ENCODE measurements around the gene PTPA.
"Not testable (repeated sequence)": the region's sequence is repeated elsewhere in the genome, so short reads cannot be mapped to it uniquely, and the experiment has no call there.

PTPA gene

DNA sequence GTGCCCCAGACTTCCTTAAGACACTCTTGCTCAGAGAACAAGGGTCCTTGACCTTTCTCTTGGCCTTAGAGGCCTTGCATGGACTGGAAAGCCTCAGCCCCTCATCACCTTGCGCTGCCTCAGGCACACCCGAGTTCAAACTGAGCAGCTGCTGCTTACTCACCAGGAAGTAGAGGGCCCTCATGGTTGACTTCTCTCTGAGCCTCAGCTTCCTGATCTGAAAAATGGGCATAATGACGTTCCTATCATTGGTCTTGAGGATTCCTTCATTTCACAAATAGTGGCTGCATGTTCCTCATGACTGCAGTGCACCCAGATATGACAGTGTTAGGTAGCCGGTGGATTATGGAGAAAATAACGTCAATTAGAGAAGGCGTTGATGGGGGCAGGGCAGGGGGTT lies 38.2 kb downstream of the PTPA start:
- in situ Hi-C loops (cut with MboI; ENCODE audit: low sequenced_read_pairs): loop anchor here (25.0 kb wide), 1 partner anchor 463 kb away; the partner anchor contains the start of gene C9orf50

DNA sequence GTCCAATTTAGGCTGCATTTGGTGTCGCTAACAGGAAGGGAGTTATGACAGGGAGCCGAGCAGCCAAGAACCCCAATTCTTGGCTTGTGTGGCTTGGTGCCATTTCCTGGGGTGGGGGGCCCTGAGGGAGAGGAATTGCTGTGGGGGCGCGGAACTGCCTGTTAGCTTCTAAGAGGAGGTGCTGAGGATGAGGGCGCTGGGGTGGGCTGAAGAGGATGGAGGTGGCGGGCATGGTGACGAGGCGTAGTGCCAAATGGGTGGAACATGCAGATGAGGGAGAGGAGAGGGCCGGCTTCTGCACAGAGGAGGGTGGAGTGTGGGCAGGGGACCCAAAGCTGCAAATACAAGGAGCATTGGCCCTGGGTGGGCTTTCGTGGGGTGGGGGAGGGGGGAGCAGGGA lies 38.9 kb downstream of the PTPA start:
- in situ Hi-C loops (cut with MboI; ENCODE audit: low sequenced_read_pairs): no loop called here

DNA sequence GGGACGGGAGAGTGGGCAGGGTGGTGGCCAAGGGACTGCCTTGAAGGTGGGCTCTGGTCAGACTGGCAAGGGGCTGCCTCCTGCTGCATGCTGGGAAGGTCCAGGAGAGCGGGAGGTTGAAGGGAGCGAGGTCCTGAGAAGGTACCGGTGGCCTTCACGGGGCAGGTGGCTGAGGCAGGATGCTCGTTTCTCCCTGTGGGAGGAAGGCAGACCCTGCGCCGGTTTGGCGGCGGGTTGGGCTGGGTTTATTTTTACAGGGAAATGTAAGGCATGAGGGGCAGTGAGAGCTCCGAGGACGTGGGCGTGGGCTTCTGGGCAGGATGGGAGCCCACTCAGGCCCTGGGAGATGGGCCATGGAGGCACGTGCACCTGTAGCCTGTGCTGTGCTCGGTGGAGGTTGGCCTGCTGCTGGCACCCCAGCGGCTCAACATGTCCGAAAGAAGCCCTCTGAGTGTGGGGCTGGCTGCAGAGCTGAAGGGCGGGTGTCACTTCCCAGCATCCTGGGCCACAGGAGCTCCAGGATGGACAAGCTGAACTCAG lies 39.5 kb downstream of the PTPA start:
- in situ Hi-C loops (cut with MboI; ENCODE audit: low sequenced_read_pairs): no loop called here

DNA sequence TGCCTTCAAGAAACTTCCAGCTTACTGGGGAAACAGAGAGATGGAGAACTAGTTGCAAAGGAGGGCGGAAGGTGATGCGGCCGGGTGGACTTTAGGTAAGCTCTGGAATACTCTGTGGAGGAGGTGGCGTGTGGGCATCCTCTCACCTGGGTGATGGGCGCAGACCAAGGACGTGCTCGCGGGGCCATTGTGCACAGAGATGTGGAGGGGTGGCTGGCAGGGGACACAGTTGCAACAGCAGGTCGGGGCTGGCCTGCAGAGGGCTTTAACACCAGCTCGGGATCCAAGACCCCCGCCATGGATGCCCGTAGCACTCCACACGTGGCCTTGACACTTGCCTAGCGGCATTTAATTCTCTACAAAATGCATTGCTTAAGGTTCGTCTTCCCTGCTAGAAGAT lies 40.3 kb downstream of the PTPA start:
- in situ Hi-C loops (cut with MboI; ENCODE audit: low sequenced_read_pairs): no loop called here

GRCh38 chr9:129154866-129155477 lies 43.8 kb downstream of the PTPA start:
- in situ Hi-C loops (cut with MboI; ENCODE audit: low sequenced_read_pairs): no loop called here

DNA sequence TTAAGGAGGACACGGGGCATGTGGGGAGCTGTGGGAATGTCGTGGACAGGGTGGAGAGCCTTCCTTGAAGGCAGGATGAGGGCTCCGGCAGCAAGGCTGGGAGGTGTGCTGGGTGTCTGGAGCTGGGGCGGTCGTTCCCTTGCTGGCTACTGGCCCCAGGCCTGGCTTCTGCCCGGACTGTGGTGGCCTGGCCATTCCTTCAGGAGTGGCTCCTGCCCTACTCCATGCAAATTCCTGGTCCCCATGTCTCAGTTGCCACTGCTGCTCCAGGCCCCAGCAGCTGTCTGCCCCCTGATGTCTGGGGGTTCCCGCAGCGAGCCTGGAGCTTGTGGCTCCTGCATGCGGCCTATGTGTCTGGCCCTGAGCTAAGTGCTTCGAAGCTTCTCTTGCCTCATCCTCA lies 44.9 kb downstream of the PTPA start:
- in situ Hi-C loops (cut with MboI; ENCODE audit: low sequenced_read_pairs): no loop called here

DNA sequence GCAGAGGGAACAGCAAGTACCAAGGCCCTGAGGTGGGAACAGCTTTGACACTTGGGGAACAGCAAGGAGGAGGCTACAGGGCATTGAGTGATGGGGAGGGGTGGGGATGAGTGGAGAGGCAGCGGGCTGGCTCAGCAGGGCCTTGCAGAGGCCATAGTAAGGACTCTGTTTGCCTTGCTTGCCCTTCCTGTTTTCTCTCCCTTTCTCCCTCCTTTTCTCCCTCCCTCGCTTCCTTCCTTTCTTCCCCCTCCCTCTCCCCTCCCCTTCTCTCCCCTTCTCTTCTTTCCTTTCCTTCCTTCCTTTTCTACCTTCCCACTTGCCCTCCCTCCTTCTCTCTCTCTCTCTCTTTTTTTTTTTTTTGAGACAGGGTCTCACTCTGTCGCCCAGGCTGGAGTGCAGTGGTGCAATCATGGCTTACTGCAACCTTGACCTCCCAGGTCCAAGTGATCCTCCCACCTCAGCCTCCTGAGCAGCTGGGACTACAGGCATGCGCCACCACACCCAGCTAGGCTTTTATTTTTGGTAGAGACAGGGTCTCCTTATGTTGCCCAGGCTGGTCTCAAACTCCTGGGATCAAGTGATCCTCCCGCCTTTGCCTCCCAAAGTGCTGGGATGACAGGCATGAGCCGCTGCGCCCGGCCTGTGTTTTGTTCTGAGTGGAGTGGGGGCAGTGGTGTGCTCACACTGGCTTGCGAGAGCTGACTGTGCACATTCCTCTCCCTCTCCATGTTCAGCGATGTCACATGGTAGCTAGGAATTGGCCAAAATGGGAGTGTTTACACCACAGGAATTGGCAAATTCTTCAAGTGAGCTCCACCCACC lies 49.7 kb downstream of the PTPA start:
- in situ Hi-C loops (cut with MboI; ENCODE audit: low sequenced_read_pairs): no loop called here

DNA sequence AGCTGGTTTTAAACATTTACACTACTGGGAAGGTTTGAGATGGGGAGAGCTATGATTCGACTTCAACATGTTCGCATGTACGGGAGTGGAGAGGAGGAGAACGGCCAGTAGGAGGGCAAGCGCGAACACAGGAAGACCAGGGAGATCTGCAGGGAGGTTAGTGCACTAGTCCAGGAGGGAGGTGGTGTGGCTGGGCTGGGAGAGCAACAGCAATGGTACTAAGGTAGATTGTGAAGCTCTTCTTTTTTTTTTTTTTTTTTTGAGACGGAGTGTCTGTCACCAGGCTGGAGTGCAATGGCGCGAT lies 50.3 kb downstream of the PTPA start:
- in situ Hi-C loops (cut with MboI; ENCODE audit: low sequenced_read_pairs): no loop called here

DNA sequence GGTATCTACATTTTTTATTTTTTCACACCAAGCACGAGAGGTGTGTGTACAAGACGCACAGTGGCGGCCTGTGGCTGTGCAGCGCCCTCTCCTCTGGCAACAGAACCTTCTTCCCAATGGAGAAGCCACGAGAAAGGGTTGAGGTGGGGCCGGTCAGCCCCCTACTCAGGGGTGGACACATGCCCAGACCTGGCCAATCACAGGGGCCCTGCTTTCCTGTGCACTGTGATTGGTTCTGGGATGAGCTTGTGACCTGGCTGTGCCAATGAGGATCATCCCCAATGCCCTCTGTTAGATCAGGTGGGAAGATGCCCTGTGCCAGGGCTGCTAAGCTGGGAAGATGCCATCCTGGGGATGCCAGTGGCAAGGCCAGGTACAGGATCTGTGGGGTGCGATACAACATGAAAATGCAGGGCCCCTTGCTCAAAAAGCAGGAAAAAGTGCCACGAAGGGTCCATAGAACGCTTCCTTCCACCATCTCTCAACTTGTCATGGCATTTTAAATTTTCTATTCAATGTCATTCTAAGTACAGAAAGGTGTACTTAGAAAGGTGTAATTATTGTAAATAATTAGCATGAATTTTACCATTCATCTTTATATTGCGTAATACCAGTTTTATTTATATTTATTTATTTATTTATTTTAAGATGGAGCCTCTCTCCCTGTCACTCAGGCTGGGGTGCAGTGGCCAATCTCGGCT lies 51.4 kb downstream of the PTPA start:
- in situ Hi-C loops (cut with MboI; ENCODE audit: low sequenced_read_pairs): no loop called here

DNA sequence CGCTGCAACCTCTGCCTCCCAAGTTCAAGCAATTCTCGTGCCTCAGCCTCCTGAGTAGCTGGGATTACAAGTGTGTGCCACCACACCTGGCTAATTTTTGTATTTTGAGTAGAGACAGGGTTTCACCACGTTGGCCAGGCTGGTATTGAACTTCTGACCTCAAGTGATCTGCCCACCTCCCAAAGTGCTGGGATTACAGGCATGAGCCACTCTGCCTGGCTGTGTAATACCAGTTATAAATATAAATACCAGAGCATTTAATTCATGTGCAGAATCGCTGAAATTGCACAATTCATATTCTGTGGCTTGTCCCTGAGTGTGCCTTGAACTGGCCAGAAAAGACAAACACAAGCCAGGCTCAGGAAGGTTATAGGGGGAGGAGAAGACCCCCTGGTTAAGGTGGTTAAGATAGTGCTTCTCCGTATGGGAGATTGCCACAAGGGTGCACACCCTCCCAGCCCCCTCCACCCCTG lies 52.0 kb downstream of the PTPA start:
- in situ Hi-C loops (cut with MboI; ENCODE audit: low sequenced_read_pairs): not testable (repeated sequence)

DNA sequence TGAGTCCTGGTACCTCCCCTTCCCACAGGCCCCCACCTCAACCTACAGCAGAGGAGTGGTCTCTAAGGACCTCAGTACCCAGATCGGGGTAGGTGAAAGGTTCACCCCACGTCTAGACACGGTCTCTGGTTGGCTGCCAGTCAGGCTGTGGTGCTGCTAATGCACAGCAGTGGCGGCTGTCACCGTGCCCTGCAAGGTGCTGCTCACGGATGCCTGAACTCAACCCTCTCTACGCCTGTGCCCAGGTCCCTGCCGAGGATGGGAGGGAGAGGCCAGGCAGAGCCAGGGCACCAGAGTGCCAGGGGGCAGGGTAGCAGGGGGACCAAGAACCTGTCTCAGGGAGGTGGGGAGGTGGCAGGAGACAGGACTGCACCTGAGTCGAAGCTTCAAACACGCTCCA lies 52.5 kb downstream of the PTPA start:
- in situ Hi-C loops (cut with MboI; ENCODE audit: low sequenced_read_pairs): no loop called here

DNA sequence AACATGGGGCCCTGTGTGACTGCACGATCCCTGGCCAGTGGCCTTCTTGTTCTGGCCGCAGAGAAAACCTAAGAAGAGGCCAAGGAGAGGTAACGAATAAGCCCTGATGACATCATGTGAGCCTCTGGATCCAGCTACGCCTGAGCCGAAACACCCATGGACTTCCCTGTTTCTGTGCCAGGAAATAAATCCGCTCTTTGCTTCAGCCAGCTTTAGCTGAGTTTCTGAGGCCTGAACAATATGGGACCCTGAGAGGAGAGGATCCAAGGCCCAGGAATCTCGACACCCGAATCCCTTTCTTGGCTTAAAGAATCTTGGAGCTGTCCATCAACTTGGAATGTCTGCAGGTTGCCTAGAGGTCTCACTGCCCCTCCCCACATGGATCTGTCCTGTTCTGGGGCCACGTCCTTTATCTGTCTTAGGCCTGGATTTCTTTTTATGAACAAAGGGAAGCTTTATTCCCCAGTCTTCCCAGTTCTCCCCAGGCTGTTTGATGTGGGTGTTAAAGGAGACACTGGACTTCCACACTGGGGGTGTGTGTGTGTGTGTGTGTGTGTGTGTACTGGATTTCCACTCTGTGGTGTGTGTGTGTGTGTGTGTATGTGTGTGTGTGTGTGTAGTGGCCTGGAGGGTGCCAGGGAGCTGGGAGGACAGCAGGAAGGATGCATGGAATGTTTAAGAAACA lies 53.2 kb downstream of the PTPA start:
- in situ Hi-C loops (cut with MboI; ENCODE audit: low sequenced_read_pairs): no loop called here

GRCh38 chr9:129165198-129165597 lies 54.0 kb downstream of the PTPA start:
- in situ Hi-C loops (cut with MboI; ENCODE audit: low sequenced_read_pairs): no loop called here

- in situ Hi-C loops (cut with MboI; ENCODE audit: low sequenced_read_pairs): no loop called here
Observed at GRCh38 chr9:129166623-129167557, 55.7 kb downstream of the PTPA start.

- in situ Hi-C loops (cut with MboI; ENCODE audit: low sequenced_read_pairs): no loop called here
Observed at GRCh38 chr9:129170229-129170628, 59.0 kb downstream of the PTPA start.

DNA sequence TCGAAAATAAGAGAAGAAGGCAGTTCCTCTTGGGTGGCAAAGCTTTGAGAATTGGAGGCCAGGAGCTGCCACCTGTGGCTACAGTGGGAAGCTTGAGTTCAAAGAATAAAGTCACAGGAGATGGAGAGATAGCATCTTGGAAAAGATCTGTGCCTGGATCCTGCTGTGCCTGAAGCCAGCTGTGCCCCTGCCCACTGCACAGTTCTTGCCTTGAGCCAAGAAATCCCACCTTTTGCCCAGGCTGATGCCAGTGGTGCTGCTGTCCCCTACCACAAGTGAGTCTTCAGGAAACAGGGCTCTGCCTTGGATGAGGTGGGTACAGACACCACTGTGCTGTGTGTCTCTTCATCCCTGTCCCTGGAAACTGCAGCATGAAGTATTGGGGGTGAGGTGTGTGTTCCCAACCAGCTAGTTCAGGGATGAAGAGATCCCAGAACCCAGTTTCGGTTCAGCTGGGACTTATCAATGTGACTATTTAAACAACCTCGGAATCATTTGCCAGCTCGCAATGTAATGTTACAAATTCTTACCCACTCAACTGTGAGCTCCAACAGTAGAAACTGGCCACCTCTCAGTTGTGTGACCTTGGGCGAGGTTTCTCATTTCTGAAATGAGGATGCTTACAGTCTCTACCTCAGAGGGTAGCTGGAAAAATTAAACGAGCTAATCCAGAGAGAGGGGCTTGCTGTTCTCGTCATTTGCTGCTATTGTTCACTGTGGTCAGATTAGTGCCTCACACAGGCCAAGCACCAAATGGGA lies 61.0 kb downstream of the PTPA start:
- in situ Hi-C loops (cut with MboI; ENCODE audit: low sequenced_read_pairs): no loop called here

GRCh38 chr9:129172816-129173215 lies 61.6 kb downstream of the PTPA start:
- in situ Hi-C loops (cut with MboI; ENCODE audit: low sequenced_read_pairs): no loop called here

DNA sequence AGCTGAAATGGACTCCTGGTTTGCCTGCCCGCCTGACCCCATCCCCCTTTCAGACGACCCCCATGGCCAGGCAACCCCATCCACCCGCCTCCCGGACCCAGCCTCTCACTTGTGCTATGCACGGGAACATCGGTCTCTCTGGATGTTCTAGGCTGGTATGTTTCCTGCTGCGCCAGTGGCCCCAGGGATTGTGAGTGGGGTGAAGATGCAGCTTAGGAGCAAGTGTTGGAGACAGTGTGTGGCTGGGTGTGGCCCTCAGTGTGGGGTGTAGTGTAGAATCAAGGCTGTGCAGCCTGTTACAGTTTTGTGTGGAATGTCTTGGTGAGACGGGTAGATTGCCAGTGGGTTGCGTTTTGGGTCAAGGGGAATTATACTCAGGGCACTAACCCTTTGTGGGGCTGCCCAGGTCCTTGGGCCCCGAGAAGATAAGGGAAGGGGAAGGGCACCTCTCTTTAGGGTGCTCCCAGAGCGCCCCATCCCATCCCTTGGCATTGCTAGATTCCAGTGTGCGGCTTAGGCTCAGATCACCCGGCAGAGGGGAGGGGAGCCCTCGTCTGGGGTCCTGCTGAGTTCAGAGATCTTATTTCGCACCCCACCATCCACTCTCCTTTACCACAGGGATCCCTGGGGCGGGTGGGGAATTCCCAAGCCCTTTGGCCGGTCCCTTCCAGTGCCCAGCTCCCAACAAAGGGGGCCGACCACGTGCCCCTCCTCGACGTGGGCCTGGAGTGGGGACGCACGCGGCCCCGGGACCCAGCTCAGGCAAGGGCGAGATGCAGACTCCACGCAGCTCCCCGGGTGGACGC lies 62.3 kb downstream of the PTPA start:
- in situ Hi-C loops (cut with MboI; ENCODE audit: low sequenced_read_pairs): no loop called here

Measured in hTERT RPE-1 (cell line).